Thyroid gland (tissue), 4 donors: ENCODE measurements around the gene GGNBP2. TPM values are rescaled to one million over a fixed set of nuclear protein-coding genes. Genes with fewer than 3 reads are reported as not detected.

Source experiments
- DNase-seq, 2 donors: peaks; one replicate each; pipeline ENCODE4 v3.0.0-alpha.2; 2019
- H3K27ac ChIP-seq, 3 donors: fragments of 200-600 bp; sonication (generic); 1 replicate in 2 of 3; 2 replicates in 1 of 3; pipeline ENCODE4 v1.5.1; 2016 to 2019; ENCODE audit warnings: mild to moderate bottlenecking in 1 of 3, moderate library complexity in 1 of 3
- H3K27me3 ChIP-seq: fragments of 200-600 bp; sonication (generic); one replicate; pipeline ENCODE4 v1.5.1; 2019
- H3K36me3 ChIP-seq, 2 donors: fragments of 200-600 bp; sonication (generic); one replicate each; pipeline ENCODE4 v1.5.1; 2016 to 2019
- H3K4me1 ChIP-seq, 2 donors: fragments of 200-600 bp; sonication (generic); one replicate each; pipeline ENCODE4 v1.5.1; 2017 to 2019
- H3K4me3 ChIP-seq, 3 donors: fragments of 200-600 bp; sonication (generic); replicated peaks in 1 of 3; 1 replicate in 2 of 3; 2 replicates in 1 of 3; pipeline ENCODE4 v1.5.1; 2016; ENCODE audit warnings: mild to moderate bottlenecking in 1 of 3
- H3K9me3 ChIP-seq: fragments of 200-600 bp; sonication (generic); one replicate; pipeline ENCODE4 v1.5.1; 2017
- CTCF ChIP-seq, 6 experiments: fragments of 200-600 bp in 3 of 6; fragments of 450-650 bp in 3 of 6; sonication (generic) in 3 of 6; IDR thresholded peaks; one replicate each; pipeline ENCODE4 v1.5.1; 2016 to 2019; ENCODE audit warnings: antibody characterized with exemption in 6 of 6, mild to moderate bottlenecking in 2 of 6, inconsistent platforms in 1 of 6, moderate library complexity in 1 of 6
- POLR2A ChIP-seq, 2 donors: fragments of 450-650 bp; IDR thresholded peaks; one replicate each; pipeline ENCODE4 v1.6.1; 2017; ENCODE audit warnings: antibody characterized with exemption in 2 of 2, mild to moderate bottlenecking in 2 of 2, moderate library complexity in 1 of 2
- WGBS, 2 donors: methylation state at CpG; one replicate each; pipeline ENCODE4 v1.1.5; 2017; 5-methylcytosine and 5-hydroxymethylcytosine counted together
- intact Hi-C: fragments of 100-400 bp; cut with DNase I; formaldehyde crosslinking; loops from one replicate; pipeline ENCODE4 v1.15.1; 2023
- total RNA-seq, 4 donors: library from RNA; depleted of rRNA; stranded (reverse); fragments of >200 nt; gene quantifications; one replicate each; pipeline ENCODE4 v1.2.3, GENCODE V29; 2016

The GGNBP2 gene
- total RNA-seq, 4 donors from 2014 or later: 47.3 to 74.1 (median 58.0) TPM

GRCh38 chr17:36578671-36579070 lies 34.0 kb downstream of the GGNBP2 start:
- no peak for TF ChIP-seq CTCF (IDR thresholded peaks at IDR 0.05)
- no peak for TF ChIP-seq POLR2A (IDR thresholded peaks at IDR 0.05)
- no peaks in the 10 kb centered on the region for H3K4me1 ChIP-seq
- H3K4me3 ChIP-seq: no peak overlapping the region
- intact Hi-C loops: no loop called here
- WGBS, 2 donors: 91 to 92% methylated on average over 2 of the region's 2 CpGs
- H3K27ac ChIP-seq: no peak overlapping the region
- no peak for DNase-seq
- peaks cover 38 to 56% of the 10 kb centered on the region in 2 donors for H3K36me3 ChIP-seq
- H3K9me3 ChIP-seq: no peaks in the 10 kb centered on the region
- H3K27me3 ChIP-seq: no peaks in the 10 kb centered on the region

DNA sequence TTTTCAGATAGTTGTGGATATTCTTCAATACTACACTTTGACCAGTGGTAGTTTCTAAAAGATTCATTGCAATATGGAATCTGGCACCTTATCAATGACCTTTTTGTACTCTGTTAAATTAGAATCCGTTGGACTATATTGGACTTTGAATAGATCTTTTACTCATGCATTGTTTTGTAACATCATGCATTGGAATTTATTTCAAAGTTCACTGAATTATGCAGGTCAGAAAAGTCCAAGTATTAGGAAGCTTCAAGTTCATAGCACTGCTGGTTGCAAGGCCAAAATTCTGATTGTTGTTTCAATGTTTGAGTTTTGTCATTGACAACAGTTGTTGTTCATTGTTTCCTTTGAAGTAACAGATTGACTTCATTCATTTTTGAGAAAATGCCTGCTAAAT lies 39.1 kb downstream of the GGNBP2 start:
- Histone ChIP-seq H3K27me3 (no peaks in the 10 kb centered on the region), H3K4me3 (no peak overlapping the region), H3K27ac (no peak overlapping the region), H3K36me3 (peaks cover 59 to 86% of the 10 kb centered on the region in 2 donors), H3K4me1 (no peaks in the 10 kb centered on the region), H3K9me3 (no peaks in the 10 kb centered on the region)
- no peak for TF ChIP-seq CTCF (IDR thresholded peaks at IDR 0.05)
- no peak for TF ChIP-seq POLR2A (IDR thresholded peaks at IDR 0.05)
- intact Hi-C loops: no loop called here
- DNase-seq: no peak
- WGBS, 2 donors: 76 to 78% methylated on average over 1 of the region's 1 CpG

DNA sequence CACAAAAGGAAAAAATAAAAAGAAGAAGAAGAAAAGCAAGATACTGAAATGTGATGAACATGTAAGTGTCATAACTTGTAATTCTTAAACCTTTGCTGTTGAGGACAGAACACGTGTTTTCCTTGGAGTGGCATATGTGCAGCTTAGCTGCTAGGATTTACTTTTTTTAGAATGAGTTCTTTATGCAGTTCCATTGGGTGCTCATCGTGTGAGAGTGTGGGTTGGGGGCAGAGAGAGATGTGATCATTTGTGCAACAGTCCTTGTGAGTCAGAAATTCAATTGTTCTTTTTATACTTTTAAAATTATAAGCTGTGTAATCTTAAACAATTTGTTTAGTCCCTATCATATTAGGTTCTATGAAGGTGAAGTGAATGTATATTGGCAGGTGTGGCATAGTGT lies 41.4 kb downstream of the GGNBP2 start:
- peaks cover 45 to 68% of the 10 kb centered on the region in 2 donors for H3K36me3 ChIP-seq
- no peak for DNase-seq
- H3K4me1 ChIP-seq: peaks cover 0 to 2% of the 10 kb centered on the region in 2 donors
- no peak overlapping the region for H3K4me3 ChIP-seq
- H3K9me3 ChIP-seq: no peaks in the 10 kb centered on the region
- intact Hi-C loops: no loop called here
- no peaks in the 10 kb centered on the region for H3K27me3 ChIP-seq
- no peak for TF ChIP-seq POLR2A (IDR thresholded peaks at IDR 0.05)
- TF ChIP-seq CTCF (IDR thresholded peaks at IDR 0.05): no peak
- H3K27ac ChIP-seq: no peak overlapping the region
- 86 to 93% methylated on average over 2 of the region's 2 CpGs for WGBS, 2 donors

DNA sequence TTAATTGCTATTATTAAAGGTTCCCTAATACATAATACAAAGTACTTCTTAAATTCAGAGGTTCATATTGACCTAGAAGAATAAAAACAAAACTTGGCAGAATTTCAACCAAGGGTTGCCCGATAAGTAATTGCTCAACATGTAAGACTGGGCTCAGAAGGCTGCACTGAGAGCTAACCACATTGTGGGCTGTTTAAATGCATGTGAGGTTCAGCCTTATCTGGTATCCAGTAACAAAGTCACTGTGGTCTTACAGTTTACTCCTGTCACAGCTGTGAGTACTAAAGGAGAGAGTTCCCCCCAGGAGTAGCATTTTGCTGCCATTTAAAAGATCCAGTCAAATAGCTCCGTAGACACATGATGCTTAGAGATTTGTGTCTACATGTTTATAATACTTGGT lies 45.4 kb downstream of the GGNBP2 start:
- 79 to 83% methylated on average over 2 of the region's 2 CpGs for WGBS, 2 donors
- no peak for DNase-seq
- no peak overlapping the region for H3K27ac ChIP-seq
- H3K4me1 ChIP-seq: peaks cover 12 to 14% of the 10 kb centered on the region in 2 donors
- intact Hi-C loops: loop anchor here (5.0 kb wide), 1 partner anchor 48 kb away; the partner anchor contains the start of gene GGNBP2
- no peaks in the 10 kb centered on the region for H3K27me3 ChIP-seq
- no peak for TF ChIP-seq POLR2A (IDR thresholded peaks at IDR 0.05)
- TF ChIP-seq CTCF (IDR thresholded peaks at IDR 0.05): no peak
- H3K4me3 ChIP-seq: no peak overlapping the region
- no peaks in the 10 kb centered on the region for H3K9me3 ChIP-seq
- peaks cover 29 to 39% of the 10 kb centered on the region in 2 donors for H3K36me3 ChIP-seq

- Histone ChIP-seq H3K27me3 (no peaks in the 10 kb centered on the region), H3K36me3 (peaks cover 19 to 24% of the 10 kb centered on the region in 2 donors), H3K4me3 (peak within 1 kb of the TSS; percentile 83 to 93 (median 91)), H3K9me3 (no peaks in the 10 kb centered on the region), H3K27ac (no peak within 1 kb of the TSS), H3K4me1 (peaks cover 12 to 14% of the 10 kb centered on the region in 2 donors)
- TF ChIP-seq CTCF (IDR thresholded peaks at IDR 0.05) (peak in 1 of 6 experiments; percentile 12), POLR2A (IDR thresholded peaks at IDR 0.05) (peak in 1 of 2 donors; percentile 53)
- intact Hi-C loops: loop anchor here (5.0 kb wide), 1 partner anchor 49 kb away; the partner anchor contains the start of gene GGNBP2
- peak; percentile 83 to 86 for DNase-seq
- WGBS, 2 donors: 2 to 6% methylated on average over 26 to 41 of the region's 87 CpGs
Observed at GRCh38 chr17:36591434-36592315, 47.0 kb downstream of the GGNBP2 start, which contains the start of gene DHRS11. DHRS11 (plus strand) TSS chr17:36591879; CDS start chr17:36592010, 131 bp downstream.
